Motor neuron (in vitro differentiated cells): Measurements from ENCODE around the gene KCNMB2. TPM values are rescaled to one million over a fixed set of nuclear protein-coding genes. Genes with fewer than 3 reads are reported as not detected.
"Not testable (repeated sequence)": the region's sequence is repeated elsewhere in the genome, so short reads cannot be mapped to it uniquely, and the experiment has no call there.

ENCODE experiments used
- ATAC-seq, 8 experiments: fragments of 200-7000 bp; cut with Tn5 transposase; replicated peaks in 6 of 8; 2 replicates each; pipeline ENCODE4 v1.8.0; 2021; ENCODE audit warnings: mild to moderate bottlenecking in 8 of 8, moderate library complexity in 8 of 8
- H3K27ac ChIP-seq, 2 donors: fragments of 250-450 bp; sonication (Bioruptor Pico); 2 replicates each; pipeline ENCODE4 v1.9.0; 2021; ENCODE audit warnings: antibody characterized with exemption in 2 of 2, mild to moderate bottlenecking in 2 of 2, moderate library complexity in 1 of 2
- H3K4me1 ChIP-seq, 2 donors: fragments of 250-450 bp; sonication (Bioruptor Pico); replicated peaks in 1 of 2; 2 replicates each; pipeline ENCODE4 v1.6.1; 2021; ENCODE audit warnings: antibody characterized with exemption in 2 of 2, mild to moderate bottlenecking in 2 of 2, moderate library complexity in 1 of 2
- H3K4me3 ChIP-seq, 5 donors: fragments of 250-450 bp; sonication (Bioruptor Pico); 2 replicates each; pipeline ENCODE4 v1.9.0; 2021; ENCODE audit warnings: antibody characterized with exemption in 5 of 5, mild to moderate bottlenecking in 5 of 5, moderate library complexity in 4 of 5
- WGBS, 10 experiments: fragments of 450-650 bp; shearing (Covaris generic); methylation state at CpG; one replicate each; pipeline ENCODE4 v1.0.0; 2022; 5-methylcytosine and 5-hydroxymethylcytosine counted together
- in situ Hi-C, 9 experiments: fragments of 400-800 bp; cut with MboI; loops; one replicate each; pipeline ENCODE4 v1.15.0; 2021; ENCODE audit warnings: low sequenced_read_pairs in 9 of 9, low pct_unique_long_range_greater_than_20kb in 2 of 9; ENCODE audit not compliant: unreplicated experiment in 9 of 9
- total RNA-seq, 8 experiments: library from RNA; unstranded; fragments of 300-600 nt; gene quantifications; 2 replicates each; pipeline versions ENCODE4 v1.2.3 to v1.2.4, GENCODE V29; 2022

KCNMB2 gene
- total RNA-seq, 8 experiments from 2014 or later, result 0.18 to 4.3 (median 1.7) TPM

GRCh38 chr3:178743297-178743696, 207.1 kb downstream of the KCNMB2 start:
- no peaks in the 10 kb centered on the region for H3K4me1 ChIP-seq
- no peak for ATAC-seq
- in situ Hi-C loops, result no loop called here
- 9 to 100% (median 86%) methylated on average over 2 to 4 of the region's 4 CpGs; no CpG with 5 or more reads in 3 of the 10 experiments for WGBS, 10 experiments
- no peak overlapping the region for H3K27ac ChIP-seq
- H3K4me3 ChIP-seq, result no peak overlapping the region

GRCh38 chr3:178745861-178746655, 209.8 kb downstream of the KCNMB2 start:
- 0 to 100% (median 76%) methylated on average over 1 to 6 of the region's 6 CpGs; no CpG with 5 or more reads in 1 of the 10 experiments for WGBS, 10 experiments

GRCh38 chr3:178748874-178749273, 212.6 kb downstream of the KCNMB2 start:
- 0 to 97% (median 70%) methylated on average over 1 to 3 of the region's 3 CpGs for WGBS, 10 experiments
- no peaks in the 10 kb centered on the region for H3K4me1 ChIP-seq
- no peak for ATAC-seq
- no peak overlapping the region for H3K27ac ChIP-seq
- in situ Hi-C loops, result no loop called here
- H3K4me3 ChIP-seq, result no peak overlapping the region

More at GRCh38 chr3:178745861-178746655, 209.8 kb downstream of the KCNMB2 start:
- H3K4me1 ChIP-seq, in situ Hi-C loops, H3K27ac ChIP-seq, H3K4me3 ChIP-seq, ATAC-seq: not testable (repeated sequence)

GRCh38 chr3:178749471-178749870, 213.2 kb downstream of the KCNMB2 start:
- Histone ChIP-seq H3K27ac (no peak overlapping the region), H3K4me3 (no peak overlapping the region), H3K4me1 (no peaks in the 10 kb centered on the region)
- ATAC-seq, result no peak
- WGBS, 10 experiments, result 0 to 100% (median 33%) methylated on average over 1 to 2 of the region's 2 CpGs; no CpG with 5 or more reads in 3 of the 10 experiments
- in situ Hi-C loops, result no loop called here

- Histone ChIP-seq H3K4me3 (no peak overlapping the region), H3K4me1 (no peaks in the 10 kb centered on the region), H3K27ac (no peak overlapping the region)
- WGBS, 10 experiments, result 6 to 100% (median 57%) methylated on average over 1 to 3 of the region's 3 CpGs; no CpG with 5 or more reads in 3 of the 10 experiments
- in situ Hi-C loops, result no loop called here
- no peak for ATAC-seq
Measured at GRCh38 chr3:178750639-178751300, 214.5 kb downstream of the KCNMB2 start.

GRCh38 chr3:178752843-178753242, 216.6 kb downstream of the KCNMB2 start:
- in situ Hi-C loops, result no loop called here
- no peak overlapping the region for H3K4me3 ChIP-seq
- H3K4me1 ChIP-seq, result no peaks in the 10 kb centered on the region
- no peak overlapping the region for H3K27ac ChIP-seq
- ATAC-seq, result no peak
- WGBS, 10 experiments, result 0 to 100% (median 83%) methylated on average over 1 to 2 of the region's 2 CpGs; no CpG with 5 or more reads in 1 of the 10 experiments

GRCh38 chr3:178754852-178755510, 218.7 kb downstream of the KCNMB2 start:
- peak in 2 of 8 experiments; percentile 27 to 34 for ATAC-seq

GRCh38 chr3:178761024-178761423, 224.8 kb downstream of the KCNMB2 start:
- ATAC-seq, result no peak
- in situ Hi-C loops, result no loop called here
- Histone ChIP-seq H3K4me1 (no peaks in the 10 kb centered on the region), H3K27ac (no peak overlapping the region), H3K4me3 (no peak overlapping the region)
- 0 to 87% (median 60%) methylated on average over 1 to 4 of the region's 4 CpGs; no CpG with 5 or more reads in 3 of the 10 experiments for WGBS, 10 experiments

More at GRCh38 chr3:178754852-178755510, 218.7 kb downstream of the KCNMB2 start:
- 0 to 100% (median 69%) methylated on average over 1 to 5 of the region's 7 CpGs; no CpG with 5 or more reads in 2 of the 10 experiments for WGBS, 10 experiments
- Histone ChIP-seq H3K4me1 (no peaks in the 10 kb centered on the region), H3K27ac (no peak overlapping the region), H3K4me3 (no peak overlapping the region)
- in situ Hi-C loops, result no loop called here

GRCh38 chr3:178761461-178761860, 225.2 kb downstream of the KCNMB2 start:
- no peak overlapping the region for H3K4me3 ChIP-seq
- in situ Hi-C loops, result no loop called here
- H3K27ac ChIP-seq, result no peak overlapping the region
- 10 to 100% (median 80%) methylated on average over 1 to 3 of the region's 3 CpGs; no CpG with 5 or more reads in 1 of the 10 experiments for WGBS, 10 experiments
- ATAC-seq, result no peak
- no peaks in the 10 kb centered on the region for H3K4me1 ChIP-seq

GRCh38 chr3:178762385-178762784, 226.1 kb downstream of the KCNMB2 start:
- no peak overlapping the region for H3K27ac ChIP-seq
- no peak for ATAC-seq
- no peaks in the 10 kb centered on the region for H3K4me1 ChIP-seq
- H3K4me3 ChIP-seq, result no peak overlapping the region
- WGBS, 10 experiments, result 40 to 100% (median 100%) methylated on average over 1 of the region's 1 CpG; no CpG with 5 or more reads in 3 of the 10 experiments
- in situ Hi-C loops, result no loop called here

GRCh38 chr3:178765472-178765871, 229.2 kb downstream of the KCNMB2 start:
- Histone ChIP-seq H3K4me3 (no peak overlapping the region), H3K27ac (no peak overlapping the region), H3K4me1 (no peaks in the 10 kb centered on the region)
- 0 to 100% (median 75%) methylated on average over 1 to 6 of the region's 6 CpGs; no CpG with 5 or more reads in 2 of the 10 experiments for WGBS, 10 experiments
- ATAC-seq, result no peak
- in situ Hi-C loops, result no loop called here

- no peak overlapping the region for H3K4me3 ChIP-seq
- in situ Hi-C loops, result no loop called here
- peak in 1 of 8 experiments; percentile 52 for ATAC-seq
Measured at GRCh38 chr3:178767581-178767980, 231.3 kb downstream of the KCNMB2 start.

More at GRCh38 chr3:178767581-178767980, 231.3 kb downstream of the KCNMB2 start:
- Histone ChIP-seq H3K4me1 (no peaks in the 10 kb centered on the region), H3K27ac (no peak overlapping the region)
